CD4-positive, alpha-beta T cell (primary cell): ENCODE data around the gene SGSM1. TPM values are rescaled to one million over a fixed set of nuclear protein-coding genes. Genes with fewer than 3 reads are reported as not detected.

Experiments
- ATAC-seq: fragments of 200-7000 bp; cut with Tn5 transposase; one replicate; pipeline ENCODE4 v1.10.0; 2022; ENCODE audit warnings: mild to moderate bottlenecking; ENCODE audit not compliant: poor library complexity
- CTCF ChIA-PET: fragments of 350-600 bp; sonication (Branson Sonifier 250); formaldehyde crosslinking; loops from one replicate; lab custom pipeline; 2021; ENCODE audit warnings: antibody characterized with exemption, inconsistent platforms; lab: Charles Lee
- POLR2A ChIA-PET: fragments of 350-600 bp; sonication (Branson Sonifier 250); formaldehyde crosslinking; loops from one replicate; lab custom pipeline; 2021; ENCODE audit warnings: antibody characterized with exemption, inconsistent platforms; lab: Charles Lee
- DNase-seq, 14 experiments: peaks; one replicate each; pipeline ENCODE4 v3.0.0-alpha.2; 2013 to 2020; ENCODE audit warnings: mixed read lengths in 2 of 14
- H3K27ac ChIP-seq, 2 donors: one replicate each; pipeline versions ENCODE4 v1.5.1 to v1.7.0; 2013; ENCODE audit warnings: low read length in 2 of 2, low read depth in 1 of 2, mild to moderate bottlenecking in 1 of 2
- H3K27me3 ChIP-seq, 2 experiments: 1 replicate in 1 of 2; 2 replicates in 1 of 2; pipeline versions ENCODE4 v1.6.1 to v1.7.0; 2013; ENCODE audit warnings: low read length in 2 of 2, control low read depth in 1 of 2, mild to moderate bottlenecking in 1 of 2, moderate library complexity in 1 of 2; ENCODE audit not compliant: insufficient read depth in 2 of 2, control insufficient read depth in 1 of 2
- H3K36me3 ChIP-seq: one replicate; pipeline ENCODE4 v1.6.1; 2013; ENCODE audit warnings: low read length, control low read depth; ENCODE audit not compliant: insufficient read depth
- H3K4me1 ChIP-seq: one replicate; pipeline ENCODE4 v1.6.1; 2013; ENCODE audit warnings: low read length, control low read depth; ENCODE audit not compliant: insufficient read depth
- H3K4me3 ChIP-seq: one replicate; pipeline ENCODE4 v1.5.1; 2013; ENCODE audit warnings: mild to moderate bottlenecking, low read length, moderate library complexity
- H3K9me3 ChIP-seq, 2 experiments: 1 replicate in 1 of 2; 2 replicates in 1 of 2; pipeline versions ENCODE4 v1.6.1 to v1.7.0; 2013; ENCODE audit warnings: low read length in 2 of 2, mild to moderate bottlenecking in 2 of 2, control low read depth in 1 of 2, moderate library complexity in 1 of 2; ENCODE audit not compliant: control insufficient read depth in 1 of 2, insufficient read depth in 1 of 2
- H3K27ac Mint-ChIP-seq: one replicate; pipeline ENCODE4 v1.8.0; 2020; ENCODE audit warnings: mixed read lengths
- H3K27me3 Mint-ChIP-seq: one replicate; pipeline ENCODE4 v1.8.0; 2021; ENCODE audit warnings: mixed read lengths
- H3K36me3 Mint-ChIP-seq: one replicate; pipeline ENCODE4 v1.8.0; 2021; ENCODE audit warnings: low read depth, mixed read lengths
- H3K4me1 Mint-ChIP-seq: one replicate; pipeline ENCODE4 v1.8.0; 2021; ENCODE audit warnings: low read depth, mixed read lengths
- H3K4me3 Mint-ChIP-seq: one replicate; pipeline ENCODE4 v1.8.0; 2020; ENCODE audit warnings: mild to moderate bottlenecking, mixed read lengths
- H3K9me3 Mint-ChIP-seq: one replicate; pipeline ENCODE4 v1.8.0; 2020; ENCODE audit warnings: mixed read lengths
- intact Hi-C, 2 experiments: fragments of 100-400 bp; cut with DNase I in 1 of 2; cut with micrococcal nuclease in 1 of 2; formaldehyde crosslinking; loops; one replicate each; pipeline versions ENCODE4 v1.15.1 to v1.9.0; 2023 to 2025; cut with DNase I, micrococcal nuclease
- total RNA-seq, 174 experiments: library from RNA in 2 of 174; stranded (reverse) in 2 of 174; gene quantifications; one replicate each; pipeline ENCODE4 v1.2.3 and lab custom pipeline; 2021 to 2026
- TF ChIP-seq, protein P1 (sequence below): fragments of 200-600 bp; IDR thresholded peaks from one replicate; pipeline ENCODE4 v1.8.0; 2022; ENCODE audit warnings: antibody characterized with exemption, mild to moderate bottlenecking

Gene SGSM1
- total RNA-seq, 2 experiments from 2014 or later: 1.3 to 1.9 TPM

DNA sequence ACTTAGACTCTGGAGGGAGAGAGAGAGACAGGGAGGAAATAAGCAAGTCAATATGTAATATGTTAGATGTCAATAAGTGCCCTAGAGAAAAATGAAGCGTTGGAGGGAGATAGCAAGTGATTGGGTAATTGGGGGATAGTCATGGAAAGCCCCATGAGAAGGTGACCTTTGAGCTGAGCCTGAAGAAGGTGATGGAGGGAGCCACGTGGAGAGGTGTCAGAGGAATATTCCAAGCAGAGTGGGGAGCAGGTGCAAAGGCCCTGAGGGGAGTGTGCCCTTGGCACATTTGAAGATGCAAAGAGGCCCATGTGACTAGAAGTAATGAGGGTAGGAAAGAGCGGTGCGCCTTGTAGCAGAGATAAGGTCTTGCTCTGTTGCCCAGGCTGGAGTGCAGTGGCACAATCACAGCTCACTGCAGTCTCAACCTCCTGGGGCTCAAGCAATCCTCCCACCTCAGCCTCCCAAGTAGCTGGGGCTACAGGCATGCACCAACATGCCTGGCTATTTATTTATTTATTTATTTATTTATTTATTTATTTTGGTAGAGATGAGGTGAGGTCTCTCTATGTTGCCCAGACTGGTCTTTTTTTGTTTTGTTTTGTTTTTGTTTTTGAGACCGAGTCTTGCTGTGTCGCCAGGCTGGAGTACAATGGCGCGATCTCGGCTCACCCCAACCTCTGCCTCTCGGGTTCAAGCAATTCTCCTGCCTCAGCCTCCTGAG, 138.4 kb downstream of the SGSM1 start:
- H3K27me3 Mint-ChIP-seq: peaks cover 50% of the 10 kb centered on the region
- TF ChIP-seq, protein P1, sequence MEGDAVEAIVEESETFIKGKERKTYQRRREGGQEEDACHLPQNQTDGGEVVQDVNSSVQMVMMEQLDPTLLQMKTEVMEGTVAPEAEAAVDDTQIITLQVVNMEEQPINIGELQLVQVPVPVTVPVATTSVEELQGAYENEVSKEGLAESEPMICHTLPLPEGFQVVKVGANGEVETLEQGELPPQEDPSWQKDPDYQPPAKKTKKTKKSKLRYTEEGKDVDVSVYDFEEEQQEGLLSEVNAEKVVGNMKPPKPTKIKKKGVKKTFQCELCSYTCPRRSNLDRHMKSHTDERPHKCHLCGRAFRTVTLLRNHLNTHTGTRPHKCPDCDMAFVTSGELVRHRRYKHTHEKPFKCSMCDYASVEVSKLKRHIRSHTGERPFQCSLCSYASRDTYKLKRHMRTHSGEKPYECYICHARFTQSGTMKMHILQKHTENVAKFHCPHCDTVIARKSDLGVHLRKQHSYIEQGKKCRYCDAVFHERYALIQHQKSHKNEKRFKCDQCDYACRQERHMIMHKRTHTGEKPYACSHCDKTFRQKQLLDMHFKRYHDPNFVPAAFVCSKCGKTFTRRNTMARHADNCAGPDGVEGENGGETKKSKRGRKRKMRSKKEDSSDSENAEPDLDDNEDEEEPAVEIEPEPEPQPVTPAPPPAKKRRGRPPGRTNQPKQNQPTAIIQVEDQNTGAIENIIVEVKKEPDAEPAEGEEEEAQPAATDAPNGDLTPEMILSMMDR: no peak
- CTCF ChIA-PET: no interaction called here

DNA sequence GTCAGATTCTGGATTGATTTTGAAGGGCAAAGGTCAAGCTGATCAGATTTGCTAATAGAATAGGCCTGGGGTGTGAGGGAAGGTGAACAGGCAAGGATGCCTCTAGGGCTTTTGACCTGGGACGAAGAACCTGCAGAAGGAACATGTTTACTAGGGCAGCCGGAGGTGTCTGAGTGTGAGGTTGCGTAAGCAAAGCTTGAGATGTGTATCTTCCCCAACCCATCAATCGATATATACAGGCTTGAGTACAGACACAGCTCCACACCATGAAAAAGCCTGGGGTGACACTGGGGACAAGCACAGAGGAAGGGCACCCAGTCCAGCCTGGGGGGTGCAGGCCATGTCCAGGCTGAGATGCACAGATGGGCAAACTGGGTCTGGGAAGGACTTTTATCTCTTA, 139.4 kb downstream of the SGSM1 start:
- ATAC-seq (no peak), DNase-seq (no peak)
- CTCF ChIA-PET: interaction anchor here (0.6 kb wide), 1 partner anchor 74 kb away, joined by 3 read pairs; no protein-coding TSS in a partner anchor
- TF ChIP-seq, protein P1: no peak
- H3K9me3 Mint-ChIP-seq: no peaks in the 10 kb centered on the region
- Histone ChIP-seq H3K27me3 (peaks cover 16% of the 10 kb centered on the region in 2 experiments), H3K4me3 (no peak overlapping the region), H3K4me1 (peaks cover 3% of the 10 kb centered on the region), H3K36me3 (no peaks in the 10 kb centered on the region), H3K9me3 (no peaks in the 10 kb centered on the region), H3K27ac (no peak overlapping the region)
- no peak overlapping the region for H3K4me3 Mint-ChIP-seq
- POLR2A ChIA-PET: interaction anchor here (0.6 kb wide), 1 partner anchor 15 kb away, joined by 3 read pairs; no protein-coding TSS in a partner anchor
- intact Hi-C loops: no loop called here
- no peaks in the 10 kb centered on the region for H3K4me1 Mint-ChIP-seq
- no peak overlapping the region for H3K27ac Mint-ChIP-seq
- H3K36me3 Mint-ChIP-seq: no peaks in the 10 kb centered on the region
- peaks cover 58% of the 10 kb centered on the region for H3K27me3 Mint-ChIP-seq

More for the DNA sequence above, 138.4 kb downstream of the SGSM1 start:
- H3K36me3 ChIP-seq: no peaks in the 10 kb centered on the region
- no peaks in the 10 kb centered on the region for H3K4me1 ChIP-seq
- Mint-ChIP-seq H3K4me3 (no peak overlapping the region), H3K36me3 (no peaks in the 10 kb centered on the region), H3K4me1 (no peaks in the 10 kb centered on the region), H3K27ac (no peak overlapping the region), H3K9me3 (no peaks in the 10 kb centered on the region)
- intact Hi-C loops: no loop called here
- no peak for DNase-seq
- H3K27me3 ChIP-seq: peaks cover 10 to 13% of the 10 kb centered on the region in 2 experiments
- POLR2A ChIA-PET: no interaction called here
- no peak overlapping the region for H3K27ac ChIP-seq
- no peak overlapping the region for H3K4me3 ChIP-seq
- no peak for ATAC-seq
- no peaks in the 10 kb centered on the region for H3K9me3 ChIP-seq

DNA sequence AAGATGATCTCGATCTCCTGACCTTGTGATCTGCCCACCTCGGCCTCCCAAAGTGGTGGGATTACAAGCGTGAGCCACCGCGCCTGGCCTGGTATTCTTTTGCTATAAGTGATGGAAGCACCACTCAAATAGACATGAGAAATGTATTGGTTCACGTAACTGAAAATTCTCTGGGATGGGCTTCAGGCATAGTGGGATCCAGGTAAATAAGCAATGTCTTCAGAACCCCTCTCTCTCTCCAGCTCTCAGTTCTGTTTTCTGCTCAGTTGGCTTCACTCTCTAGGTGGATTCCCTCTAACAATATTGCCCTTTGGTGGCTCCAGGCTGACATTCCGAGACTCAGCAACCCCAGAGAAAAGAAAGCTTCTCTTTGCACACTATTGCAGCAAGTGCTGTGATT, 141.4 kb downstream of the SGSM1 start:
- Histone ChIP-seq H3K9me3 (no peaks in the 10 kb centered on the region), H3K4me1 (peaks cover 10% of the 10 kb centered on the region), H3K27ac (no peak overlapping the region), H3K4me3 (no peak overlapping the region), H3K36me3 (no peaks in the 10 kb centered on the region), H3K27me3 (peaks cover 21 to 25% of the 10 kb centered on the region in 2 experiments)
- Mint-ChIP-seq H3K27ac (no peak overlapping the region), H3K9me3 (no peaks in the 10 kb centered on the region), H3K36me3 (no peaks in the 10 kb centered on the region), H3K4me3 (no peak overlapping the region), H3K27me3 (peaks cover 76% of the 10 kb centered on the region), H3K4me1 (peaks cover 6% of the 10 kb centered on the region)
- TF ChIP-seq, protein P1: no peak
- CTCF ChIA-PET: no interaction called here
- intact Hi-C loops: no loop called here
- ATAC-seq (no peak), DNase-seq (no peak)
- POLR2A ChIA-PET: no interaction called here
